GM18867 (cell line): ENCODE data around the gene PITX1.
"Not testable (repeated sequence)": the region's sequence is repeated elsewhere in the genome, so short reads cannot be mapped to it uniquely, and the experiment has no call there.

ENCODE experiments used
- ATAC-seq: cut with Tn5 transposase; IDR thresholded peaks from one replicate; pipeline ENCODE4 v1.9.1; 2021; ENCODE audit warnings: mild to moderate bottlenecking, moderate library complexity; ENCODE audit not compliant: unreplicated experiment

PITX1 gene

GRCh38 chr5:135033901-135034235, at the start of gene PITX1:
TSS of gene PITX1 (minus strand) at chr5:135034228. CDS start at chr5:135033881, 347 bp downstream.
- ATAC-seq, result no peak

- not testable (repeated sequence) for ATAC-seq
Measured at GRCh38 chr5:135083334-135083733, 49.3 kb upstream of the PITX1 start.

GRCh38 chr5:135081240-135081639, 47.2 kb upstream of the PITX1 start:
- ATAC-seq, result no peak

DNA sequence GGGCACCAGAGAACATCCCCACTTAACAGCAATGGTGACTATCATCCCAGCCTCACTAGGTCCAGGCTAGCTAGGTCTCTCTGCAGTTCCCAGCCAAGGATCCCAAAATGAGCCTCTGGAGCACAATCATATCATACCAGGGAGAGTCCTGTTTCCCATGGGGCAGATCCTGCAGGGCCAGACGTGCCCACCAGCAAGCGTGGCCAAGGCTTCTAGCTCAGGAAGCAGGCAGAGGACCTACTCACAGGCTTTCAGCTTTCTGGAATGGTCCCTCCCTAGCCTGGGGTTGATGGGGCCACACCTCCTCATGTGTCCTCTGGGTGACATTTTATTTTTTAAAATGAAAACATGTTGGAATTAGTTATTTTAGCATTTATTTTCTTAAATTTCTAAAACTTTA, 45.7 kb upstream of the PITX1 start:
- ATAC-seq, result no peak

GRCh38 chr5:135079099-135079681, 45.2 kb upstream of the PITX1 start:
- no peak for ATAC-seq

DNA sequence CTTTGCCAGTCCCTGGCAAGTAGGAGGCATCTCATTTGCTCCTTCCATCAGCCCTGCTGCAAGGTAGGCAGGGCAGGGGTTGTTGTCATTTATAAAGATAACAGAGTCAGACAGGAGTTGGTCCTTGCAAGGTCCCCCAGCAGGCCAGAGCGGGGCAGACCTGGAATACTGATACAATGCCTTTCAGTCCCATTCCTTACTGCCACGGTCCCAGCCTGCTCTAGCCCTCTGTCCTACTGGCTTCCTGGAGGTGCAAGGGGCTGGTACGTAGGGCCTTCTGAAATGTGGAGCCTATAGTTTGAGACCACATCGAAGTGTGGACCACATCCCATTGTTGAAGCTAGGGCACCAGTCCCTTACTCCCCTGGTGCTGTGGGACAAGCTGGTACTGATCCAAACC, 42.8 kb upstream of the PITX1 start:
- no peak for ATAC-seq

DNA sequence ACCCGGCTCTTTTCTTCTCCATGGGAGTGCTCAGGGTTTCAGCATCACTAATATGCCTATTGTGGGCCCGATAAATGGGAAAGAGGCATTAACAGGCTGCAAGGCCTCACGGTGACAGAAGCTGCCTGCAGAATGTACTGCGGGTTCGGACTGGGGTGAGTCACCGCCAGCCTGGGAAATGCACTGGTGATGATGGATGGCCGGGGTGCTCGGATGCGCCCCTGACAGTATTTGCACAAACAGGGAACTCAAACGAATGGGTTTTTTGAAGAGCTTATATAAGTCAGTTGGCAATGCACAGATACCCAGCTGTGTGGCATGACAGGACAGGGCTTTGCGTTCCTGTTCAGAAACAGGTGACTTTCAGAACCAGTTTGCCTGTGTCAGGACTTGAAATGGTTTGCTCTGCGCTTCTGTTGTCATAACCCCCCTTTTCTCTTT, 42.0 kb upstream of the PITX1 start:
- ATAC-seq, result no peak

- ATAC-seq, result no peak
Measured at GRCh38 chr5:135075621-135076020, 41.6 kb upstream of the PITX1 start.

- no peak for ATAC-seq
Measured at GRCh38 chr5:135073761-135074345, 39.8 kb upstream of the PITX1 start.

DNA sequence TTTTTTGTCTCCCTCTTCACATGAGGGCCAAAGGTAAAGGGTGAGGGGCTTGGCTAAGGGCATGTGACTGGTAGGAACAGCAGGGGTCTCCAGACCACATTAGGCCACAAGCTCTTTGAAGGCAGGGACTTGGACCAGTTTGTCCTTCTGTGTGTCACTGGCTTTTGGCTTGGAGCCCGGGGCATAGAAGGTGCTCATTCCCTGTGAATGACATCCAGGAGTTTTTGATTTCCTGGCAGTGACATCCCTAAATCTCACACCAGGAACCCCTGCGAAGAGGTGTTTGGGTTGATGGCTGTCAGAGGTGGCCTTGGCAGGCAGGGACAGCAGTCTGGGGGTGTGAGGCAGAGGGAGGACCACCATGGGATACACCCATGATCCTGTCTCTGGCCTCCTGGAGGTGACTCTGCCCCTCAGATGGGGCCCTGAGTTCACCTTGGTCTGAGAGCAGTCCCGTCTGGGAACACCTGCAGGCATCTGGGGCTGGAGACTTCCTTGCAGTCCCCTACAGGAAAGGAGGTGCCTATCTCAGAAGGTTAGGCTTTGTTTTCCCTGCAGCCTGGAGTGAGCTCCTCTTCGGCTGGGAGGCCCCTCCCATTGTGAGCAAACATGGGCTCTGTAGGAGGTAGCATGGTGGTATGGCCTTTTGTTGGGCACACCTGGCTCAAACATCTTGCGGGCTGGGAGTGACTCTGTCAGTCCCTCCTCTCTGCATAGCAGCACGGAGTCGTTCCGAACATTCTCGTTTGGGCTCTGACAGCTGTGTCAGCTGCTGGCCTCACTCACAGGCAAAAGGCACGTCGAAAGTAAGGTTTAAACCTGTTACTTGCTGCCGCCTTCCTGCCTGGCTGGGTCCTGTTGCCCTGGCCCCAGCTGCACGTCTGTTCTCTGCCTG, 38.6 kb upstream of the PITX1 start:
- no peak for ATAC-seq

DNA sequence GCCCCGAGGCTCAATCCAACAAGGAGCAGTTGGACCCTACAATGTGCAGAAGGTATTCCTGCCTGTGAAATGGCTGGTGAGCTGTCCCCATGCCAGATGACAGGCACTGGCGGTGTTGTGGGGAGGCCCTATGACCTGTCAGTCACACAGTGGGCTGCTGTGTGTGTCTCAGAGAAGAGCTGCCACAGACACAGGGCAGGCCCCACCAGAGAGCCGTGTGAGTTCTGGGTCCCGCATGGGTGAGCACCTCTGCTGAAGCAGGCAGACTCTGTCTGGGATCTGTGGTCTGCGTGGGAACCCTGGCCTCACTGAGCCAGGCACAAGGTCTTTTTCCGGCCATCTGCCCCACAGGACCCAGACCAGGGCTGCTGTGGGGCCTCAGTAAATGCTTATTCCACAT, 37.3 kb upstream of the PITX1 start:
- no peak for ATAC-seq

DNA sequence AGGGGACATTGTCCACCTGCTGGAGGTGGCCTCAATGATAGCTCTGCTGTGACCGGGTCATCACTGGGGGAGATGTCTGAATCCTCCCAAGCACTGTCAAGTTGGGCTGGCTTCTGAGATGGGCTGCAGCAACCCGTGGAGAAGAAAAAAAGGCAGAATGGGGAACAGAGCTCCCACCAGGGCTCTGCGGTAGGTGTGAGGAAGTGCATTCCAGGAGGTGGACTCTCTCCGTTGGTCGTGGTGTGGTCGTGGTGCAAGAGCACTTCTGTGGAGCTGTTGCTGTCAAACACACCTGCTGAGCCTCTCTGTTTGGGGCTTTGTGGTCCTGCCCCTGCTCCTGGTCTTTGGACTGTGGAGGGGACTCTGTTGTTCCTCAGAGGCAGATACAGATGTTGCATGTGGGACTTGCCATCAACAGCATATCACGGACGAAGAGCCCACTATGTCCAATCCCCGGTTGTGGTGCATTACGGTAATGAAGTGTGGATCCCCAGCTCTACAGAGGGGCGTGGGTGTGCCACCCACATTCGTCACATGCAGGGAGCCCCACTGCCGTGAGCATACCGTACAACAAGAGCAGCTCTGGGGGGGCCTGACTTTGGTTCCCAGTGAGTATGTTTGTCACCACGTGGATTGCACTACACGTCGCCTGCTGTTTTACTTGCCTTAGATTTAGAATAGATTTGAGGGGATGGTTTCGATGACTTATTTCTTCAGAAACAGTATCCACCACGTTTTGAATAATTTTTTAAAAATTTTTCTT, 36.0 kb upstream of the PITX1 start:
- ATAC-seq, result no peak

DNA sequence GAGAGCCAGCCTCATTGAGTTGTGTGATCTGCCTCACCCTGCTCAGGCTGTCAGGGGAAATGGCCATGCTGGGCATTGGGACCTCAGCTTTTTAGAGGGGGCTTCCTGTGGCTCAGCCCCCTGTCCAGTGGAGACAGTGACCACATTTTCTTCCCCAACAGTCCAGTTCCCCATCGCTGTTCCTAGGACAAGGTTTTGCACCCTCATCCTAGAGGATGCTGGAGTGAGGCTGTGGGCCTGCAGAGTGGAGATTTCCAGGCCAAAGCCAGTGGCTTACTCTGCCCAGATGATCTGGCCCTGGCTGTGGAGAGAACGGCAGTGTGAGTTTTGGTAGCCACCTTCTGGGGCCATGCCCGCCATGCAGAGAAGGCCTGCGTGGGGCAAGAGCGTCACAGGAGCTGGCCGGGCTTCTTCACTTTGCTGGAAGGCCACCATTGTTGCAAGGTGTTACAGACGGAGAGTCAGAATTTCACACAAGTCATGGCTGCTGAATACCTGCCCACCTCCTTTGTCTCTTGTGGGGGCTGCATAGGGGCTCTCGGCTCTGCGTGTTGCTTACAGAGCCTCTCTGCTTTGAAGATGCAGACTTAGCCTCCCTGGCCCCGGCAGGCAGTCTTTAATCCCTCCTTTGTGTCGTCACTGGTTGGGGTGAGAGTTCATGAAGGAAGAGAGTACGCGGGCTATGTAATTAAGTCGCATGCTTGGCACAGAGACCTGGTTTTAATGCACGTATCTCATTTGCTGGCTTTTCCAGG, 35.2 kb upstream of the PITX1 start:
- no peak for ATAC-seq

DNA sequence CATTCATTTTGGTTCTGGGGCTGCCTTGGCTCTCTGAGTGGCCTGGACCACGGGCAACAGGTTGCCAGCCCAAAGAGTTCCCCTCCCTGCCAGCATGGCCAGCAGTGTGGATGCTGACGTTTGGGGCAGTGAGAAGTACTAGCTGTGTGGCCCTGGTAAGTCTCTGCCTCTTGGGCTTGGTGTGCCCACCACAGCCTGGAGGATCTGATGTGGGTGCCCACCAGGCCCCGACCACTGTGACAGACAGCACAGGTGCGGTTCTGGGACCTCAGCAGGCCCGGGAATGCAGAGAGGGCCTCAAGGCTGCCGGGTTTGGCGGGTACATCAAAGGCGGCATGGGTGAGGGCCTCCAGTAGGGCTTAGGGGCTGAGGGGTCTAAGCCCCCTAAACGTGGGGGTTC, 33.6 kb upstream of the PITX1 start:
- no peak for ATAC-seq

GRCh38 chr5:135066781-135067180, 32.8 kb upstream of the PITX1 start:
- no peak for ATAC-seq

- no peak for ATAC-seq
Measured at GRCh38 chr5:135065306-135066265, 31.6 kb upstream of the PITX1 start.

DNA sequence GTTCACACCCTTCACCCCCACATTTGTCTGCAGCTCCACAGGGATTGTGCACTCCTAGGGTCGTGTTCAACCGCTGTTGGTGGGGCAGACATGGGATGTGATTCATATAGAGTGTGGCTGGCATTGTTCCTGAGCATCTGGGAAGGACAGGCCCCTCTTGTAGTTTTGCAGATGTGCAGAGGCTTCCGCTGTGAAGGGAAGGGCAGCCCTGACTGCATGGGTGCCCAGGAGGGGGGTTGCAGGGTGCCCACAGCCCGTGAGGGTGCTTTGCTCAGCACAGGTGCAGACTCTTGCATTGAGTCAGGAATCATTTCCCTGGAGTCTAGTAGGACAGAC, 30.2 kb upstream of the PITX1 start:
- no peak for ATAC-seq

DNA sequence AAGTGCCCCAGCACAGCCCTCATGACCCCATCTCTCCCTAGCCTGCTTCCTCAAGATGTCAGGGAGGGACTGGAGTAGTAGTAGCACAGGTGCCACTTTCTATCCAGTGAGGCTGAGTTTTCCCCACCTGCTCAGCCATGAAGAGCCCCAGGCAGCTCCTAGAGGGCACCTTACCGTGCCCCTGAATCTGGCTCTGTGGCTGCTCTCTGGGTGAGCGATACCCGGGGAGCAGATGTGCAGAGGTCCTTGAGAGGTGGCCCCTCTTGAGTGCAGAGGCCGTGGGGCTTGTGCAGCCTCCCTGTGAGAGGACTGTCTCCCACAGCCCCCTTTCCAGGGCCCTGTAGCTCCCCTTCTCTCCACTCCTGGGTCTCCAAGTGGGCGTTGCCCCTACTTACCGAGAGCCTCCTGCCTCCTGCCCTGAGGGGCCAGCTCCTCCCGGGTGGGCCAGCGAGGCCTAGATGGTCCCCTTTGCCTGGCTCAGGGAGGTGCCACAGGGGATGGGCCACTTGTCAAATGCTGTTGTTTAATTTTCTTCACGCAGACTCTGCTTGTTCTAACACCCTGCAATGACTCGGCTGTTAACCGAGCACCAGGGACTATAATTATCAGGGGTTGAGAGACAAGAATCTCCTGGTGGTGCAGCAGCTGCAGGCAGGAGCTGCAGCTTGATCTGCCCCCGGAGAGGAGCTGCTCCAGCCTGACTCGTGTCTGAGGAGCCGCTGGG, 29.6 kb upstream of the PITX1 start:
- ATAC-seq, result no peak

GRCh38 chr5:135063056-135063445, 29.0 kb upstream of the PITX1 start:
- ATAC-seq, result no peak
